Panc1 (cell line): Measurements from ENCODE around the gene TMEM141. TPM values are rescaled to one million over a fixed set of nuclear protein-coding genes. Genes with fewer than 3 reads are reported as not detected.
"Not testable (repeated sequence)": the region's sequence is repeated elsewhere in the genome, so short reads cannot be mapped to it uniquely, and the experiment has no call there.

Source experiments
- ATAC-seq: fragments of 200-7000 bp; cut with Tn5 transposase; 2 replicates; pipeline ENCODE4 v1.9.1; 2020; ENCODE audit warnings: mild to moderate bottlenecking, moderate library complexity
- BruUV-seq: library from RNA; stranded (reverse); fragments of 400-500 nt; replicated peaks from 2 replicates; lab custom pipeline; 2021; lab: Mats Ljungman, UMichigan
- CTCF ChIA-PET: fragments of 300-600 bp; sonication (Branson Sonifier 250); formaldehyde crosslinking; loops from one replicate; lab custom pipeline; 2022; ENCODE audit warnings: antibody characterized with exemption; lab: Charles Lee
- POLR2A ChIA-PET: fragments of 300-600 bp; sonication (Branson Sonifier 250); formaldehyde crosslinking; loops from one replicate; lab custom pipeline; 2022; ENCODE audit warnings: antibody characterized with exemption; lab: Charles Lee
- DNase-seq: peaks from one replicate; pipeline ENCODE4 v3.0.0-alpha.2; 2010; ENCODE audit warnings: low read depth, low spot score
- H3K27ac ChIP-seq: 2 replicates; pipeline ENCODE4 v1.5.1; 2011; ENCODE audit warnings: mild to moderate bottlenecking, low read length, inconsistent platforms
- H3K27me3 ChIP-seq: fragments of 200-500 bp; sonication (Bioruptor generic); 2 replicates; pipeline ENCODE4 v1.6.0; 2014; ENCODE audit warnings: low read length, inconsistent platforms; ENCODE audit not compliant: control insufficient read depth, insufficient read depth
- H3K36me3 ChIP-seq: fragments of 200-500 bp; sonication (Bioruptor generic); 2 replicates; pipeline ENCODE4 v1.5.1; 2014; ENCODE audit warnings: inconsistent platforms, mild to moderate bottlenecking, low read length, moderate library complexity; ENCODE audit not compliant: control insufficient read depth, insufficient read depth
- H3K4me1 ChIP-seq: 2 replicates; pipeline ENCODE4 v1.5.1; 2011; ENCODE audit warnings: inconsistent platforms, mild to moderate bottlenecking, low read length, moderate library complexity; ENCODE audit not compliant: control insufficient read depth, insufficient read depth
- H3K4me3 ChIP-seq, 2 experiments: 2 replicates each; pipeline ENCODE4 v1.5.1; 2011 to 2012; ENCODE audit warnings: low read depth in 2 of 2, low read length in 2 of 2, mild to moderate bottlenecking in 2 of 2, inconsistent platforms in 1 of 2, moderate library complexity in 1 of 2
- H3K9me3 ChIP-seq: fragments of 200-500 bp; sonication (Bioruptor generic); 2 replicates; pipeline ENCODE4 v1.5.1; 2014; ENCODE audit warnings: low read depth, mild to moderate bottlenecking, inconsistent platforms, low read length, moderate library complexity; ENCODE audit not compliant: control insufficient read depth, insufficient read depth
- POLR2AphosphoS5 ChIP-seq: IDR thresholded peaks from 2 replicates; pipeline ENCODE4 v1.6.1; 2012; ENCODE audit warnings: mild to moderate bottlenecking, low read depth, low read length, moderate library complexity
- SIN3A ChIP-seq: IDR thresholded peaks from 2 replicates; pipeline ENCODE4 v1.6.1; 2012; ENCODE audit warnings: low read depth, mild to moderate bottlenecking, low read length, moderate library complexity, borderline replicate concordance; ENCODE audit not compliant: insufficient read depth
- TCF7L2 ChIP-seq: IDR thresholded peaks from 2 replicates; pipeline ENCODE4 v1.6.1; 2011; ENCODE audit warnings: mild to moderate bottlenecking, low read depth, low read length, inconsistent platforms
- in situ Hi-C: cut with HindIII; loops from 2 replicates; pipeline ENCODE4 v1.10.0; 2016; ENCODE audit warnings: low sequenced_read_pairs, low pct_unique_long_range_greater_than_20kb
- intact Hi-C: fragments of 100-400 bp; cut with micrococcal nuclease; formaldehyde crosslinking; loops from one replicate; pipeline ENCODE4 v1.10.0; 2022; ENCODE audit not compliant: unreplicated experiment
- total RNA-seq: library from RNA; stranded (reverse); gene quantifications from one replicate; pipeline ENCODE4 v1.2.1, GENCODE V29; 2021; ENCODE audit not compliant: unreplicated experiment
- TF ChIP-seq, protein P1 (sequence below), 2 experiments: IDR thresholded peaks; 2 replicates each; pipeline ENCODE4 v1.6.1; 2011 to 2012; ENCODE audit warnings: low read depth in 2 of 2, control low read depth in 1 of 2, low read length in 1 of 2, mild to moderate bottlenecking in 1 of 2, moderate library complexity in 1 of 2; ENCODE audit not compliant: insufficient read depth in 1 of 2
- TF ChIP-seq, protein P2 (sequence below): fragments of 450-650 bp; IDR thresholded peaks from 2 replicates; pipeline ENCODE4 v1.5.1; 2017; ENCODE audit warnings: mild to moderate bottlenecking

Gene TMEM141
- total RNA-seq, 1 experiment from 2014 or later: 53.5 TPM

DNA sequence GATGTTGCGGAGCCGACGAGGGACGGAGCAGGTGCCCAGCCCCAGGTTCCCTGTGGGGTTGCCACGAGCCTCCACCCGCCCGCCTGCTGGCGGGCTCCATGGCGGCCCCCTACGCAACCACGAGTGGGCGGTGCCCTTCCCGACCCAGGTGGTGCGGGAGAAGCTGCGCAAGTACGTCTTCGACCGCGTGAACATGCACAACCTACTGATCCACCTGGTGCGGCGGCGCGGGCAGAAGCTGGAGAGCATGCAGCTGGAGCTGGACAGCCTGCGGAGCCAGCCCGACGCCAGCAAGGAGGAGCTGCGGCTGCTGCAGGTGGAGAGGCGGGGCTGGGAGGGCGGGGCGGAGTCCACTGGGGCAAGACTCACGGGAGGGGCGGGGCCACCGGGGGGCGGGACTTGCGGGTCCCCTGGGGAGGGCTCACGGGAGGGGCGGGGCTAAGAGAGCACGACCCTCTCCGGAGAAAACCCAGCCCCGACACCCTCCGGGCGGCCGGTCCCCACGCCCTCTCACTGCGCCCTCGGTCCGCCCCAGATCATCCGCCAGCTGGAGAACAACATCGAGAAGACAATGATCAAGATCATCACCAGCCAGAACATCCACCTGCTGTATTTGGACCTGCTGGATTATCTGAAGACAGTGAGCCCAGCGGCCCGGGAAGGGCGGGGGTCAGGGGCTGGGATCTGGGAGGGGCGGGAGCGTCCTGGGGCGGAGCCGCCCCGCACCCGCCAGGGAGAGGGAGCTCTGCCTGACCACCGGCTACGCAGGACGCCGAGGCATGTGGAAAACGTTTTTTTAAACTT is 8.9 kb downstream of the TMEM141 start:
- BruUV-seq: no TSS peak
- no peak overlapping the region; the same call in 1 of the 2 replicates for H3K27ac ChIP-seq
- H3K36me3 ChIP-seq: no peaks in the 10 kb centered on the region
- H3K4me3 ChIP-seq: peak overlapping the region; percentile 37 to 57
- intact Hi-C loops (no loop called here), in situ Hi-C loops (no loop called here)
- DNase-seq: no peak
- H3K27me3 ChIP-seq: no peaks in the 10 kb centered on the region
- H3K9me3 ChIP-seq: no peaks in the 10 kb centered on the region
- POLR2A ChIA-PET: interaction anchor here (0.6 to 1.0 kb wide), 3 partner anchors 10 to 35 kb away, joined by 3 to 13 read pairs (median 3); no protein-coding TSS in a partner anchor
- peaks cover 4% of the 10 kb centered on the region for H3K4me1 ChIP-seq
- ATAC-seq: peak; percentile 71
- no peak for TF ChIP-seq POLR2AphosphoS5
- TF ChIP-seq, protein P1, sequence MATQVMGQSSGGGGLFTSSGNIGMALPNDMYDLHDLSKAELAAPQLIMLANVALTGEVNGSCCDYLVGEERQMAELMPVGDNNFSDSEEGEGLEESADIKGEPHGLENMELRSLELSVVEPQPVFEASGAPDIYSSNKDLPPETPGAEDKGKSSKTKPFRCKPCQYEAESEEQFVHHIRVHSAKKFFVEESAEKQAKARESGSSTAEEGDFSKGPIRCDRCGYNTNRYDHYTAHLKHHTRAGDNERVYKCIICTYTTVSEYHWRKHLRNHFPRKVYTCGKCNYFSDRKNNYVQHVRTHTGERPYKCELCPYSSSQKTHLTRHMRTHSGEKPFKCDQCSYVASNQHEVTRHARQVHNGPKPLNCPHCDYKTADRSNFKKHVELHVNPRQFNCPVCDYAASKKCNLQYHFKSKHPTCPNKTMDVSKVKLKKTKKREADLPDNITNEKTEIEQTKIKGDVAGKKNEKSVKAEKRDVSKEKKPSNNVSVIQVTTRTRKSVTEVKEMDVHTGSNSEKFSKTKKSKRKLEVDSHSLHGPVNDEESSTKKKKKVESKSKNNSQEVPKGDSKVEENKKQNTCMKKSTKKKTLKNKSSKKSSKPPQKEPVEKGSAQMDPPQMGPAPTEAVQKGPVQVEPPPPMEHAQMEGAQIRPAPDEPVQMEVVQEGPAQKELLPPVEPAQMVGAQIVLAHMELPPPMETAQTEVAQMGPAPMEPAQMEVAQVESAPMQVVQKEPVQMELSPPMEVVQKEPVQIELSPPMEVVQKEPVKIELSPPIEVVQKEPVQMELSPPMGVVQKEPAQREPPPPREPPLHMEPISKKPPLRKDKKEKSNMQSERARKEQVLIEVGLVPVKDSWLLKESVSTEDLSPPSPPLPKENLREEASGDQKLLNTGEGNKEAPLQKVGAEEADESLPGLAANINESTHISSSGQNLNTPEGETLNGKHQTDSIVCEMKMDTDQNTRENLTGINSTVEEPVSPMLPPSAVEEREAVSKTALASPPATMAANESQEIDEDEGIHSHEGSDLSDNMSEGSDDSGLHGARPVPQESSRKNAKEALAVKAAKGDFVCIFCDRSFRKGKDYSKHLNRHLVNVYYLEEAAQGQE (IDR thresholded peaks at IDR 0.05; ENCODE audit: insufficient read depth in 1 of 2, low read depth in 2 of 2, low read length in 1 of 2): 0 out of 4 replicates have a peak, but pooled peaks of 1 of the 2 experiments have one; percentile 19
- CTCF ChIA-PET: interaction anchor here (0.7 kb wide), 1 partner anchor 255 kb away, joined by 4 read pairs; no protein-coding TSS in a partner anchor

DNA sequence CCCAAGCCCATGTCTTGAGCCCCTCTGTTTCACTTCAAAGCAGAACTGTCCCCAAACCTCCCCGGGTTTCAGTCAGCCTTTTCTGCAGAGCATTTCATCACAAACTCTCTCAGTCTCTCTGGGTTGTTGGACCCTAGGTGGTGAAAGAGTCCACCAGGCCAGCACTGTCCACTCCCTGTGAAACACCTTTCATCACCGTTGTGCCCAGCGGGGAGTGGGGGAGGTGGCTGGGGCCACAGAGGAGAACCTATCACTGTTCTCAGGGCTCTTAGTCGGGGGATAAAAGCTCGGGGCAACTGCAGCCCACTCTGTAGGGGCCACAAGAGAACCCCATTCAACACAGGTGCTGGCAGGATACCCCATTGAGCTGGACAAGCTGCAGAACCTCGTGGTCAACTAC is 11.2 kb downstream of the TMEM141 start:
- CTCF ChIA-PET: no interaction called here
- ATAC-seq: no peak
- in situ Hi-C loops: no loop called here

DNA sequence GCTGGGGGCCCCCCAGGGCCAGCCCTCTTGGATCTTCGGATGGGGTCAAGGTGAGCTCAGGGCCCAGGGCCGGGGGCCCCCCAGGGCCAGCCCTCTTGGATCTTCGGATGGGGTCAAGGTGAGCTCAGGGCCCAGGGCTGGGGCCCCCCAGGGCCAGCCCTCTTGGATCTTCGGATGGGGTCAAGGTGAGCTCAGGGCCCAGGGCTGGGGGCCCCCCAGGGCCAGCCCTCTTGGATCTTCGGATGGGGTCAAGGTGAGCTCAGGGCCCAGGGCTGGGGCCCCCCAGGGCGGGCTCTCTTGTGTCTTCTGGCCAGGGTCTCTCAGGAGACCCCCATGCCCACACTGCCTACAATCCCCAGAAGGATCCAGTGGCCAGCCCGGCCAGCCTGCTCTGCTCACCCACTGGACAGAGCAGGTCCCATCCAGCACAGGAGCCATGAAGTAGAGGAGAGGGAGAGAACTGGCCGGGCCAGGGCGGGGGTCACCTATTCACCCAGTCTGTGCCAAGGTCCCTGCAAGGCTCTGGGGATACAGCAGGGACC is 11.9 kb downstream of the TMEM141 start:
- H3K27me3 ChIP-seq, in situ Hi-C loops, DNase-seq, H3K36me3 ChIP-seq, H3K27ac ChIP-seq, intact Hi-C loops, CTCF ChIA-PET, POLR2A ChIA-PET, H3K4me3 ChIP-seq, ATAC-seq, H3K9me3 ChIP-seq, H3K4me1 ChIP-seq, BruUV-seq: not testable (repeated sequence)

More for the DNA sequence above, 11.2 kb downstream of the TMEM141 start:
- TF ChIP-seq, protein P1 (IDR thresholded peaks at IDR 0.05; ENCODE audit: insufficient read depth in 1 of 2, low read depth in 2 of 2, low read length in 1 of 2): no peak
- TF ChIP-seq POLR2AphosphoS5 (no peak), TCF7L2 (no peak), SIN3A (no peak)
- TF ChIP-seq, protein P2, sequence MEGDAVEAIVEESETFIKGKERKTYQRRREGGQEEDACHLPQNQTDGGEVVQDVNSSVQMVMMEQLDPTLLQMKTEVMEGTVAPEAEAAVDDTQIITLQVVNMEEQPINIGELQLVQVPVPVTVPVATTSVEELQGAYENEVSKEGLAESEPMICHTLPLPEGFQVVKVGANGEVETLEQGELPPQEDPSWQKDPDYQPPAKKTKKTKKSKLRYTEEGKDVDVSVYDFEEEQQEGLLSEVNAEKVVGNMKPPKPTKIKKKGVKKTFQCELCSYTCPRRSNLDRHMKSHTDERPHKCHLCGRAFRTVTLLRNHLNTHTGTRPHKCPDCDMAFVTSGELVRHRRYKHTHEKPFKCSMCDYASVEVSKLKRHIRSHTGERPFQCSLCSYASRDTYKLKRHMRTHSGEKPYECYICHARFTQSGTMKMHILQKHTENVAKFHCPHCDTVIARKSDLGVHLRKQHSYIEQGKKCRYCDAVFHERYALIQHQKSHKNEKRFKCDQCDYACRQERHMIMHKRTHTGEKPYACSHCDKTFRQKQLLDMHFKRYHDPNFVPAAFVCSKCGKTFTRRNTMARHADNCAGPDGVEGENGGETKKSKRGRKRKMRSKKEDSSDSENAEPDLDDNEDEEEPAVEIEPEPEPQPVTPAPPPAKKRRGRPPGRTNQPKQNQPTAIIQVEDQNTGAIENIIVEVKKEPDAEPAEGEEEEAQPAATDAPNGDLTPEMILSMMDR: no peak
- H3K36me3 ChIP-seq: no peaks in the 10 kb centered on the region
- peaks cover 5% of the 10 kb centered on the region; the same call in 1 of the 2 replicates for H3K4me1 ChIP-seq
- no peaks in the 10 kb centered on the region for H3K27me3 ChIP-seq
- DNase-seq: no peak
- BruUV-seq: no TSS peak
- POLR2A ChIA-PET: no interaction called here
- no peak overlapping the region for H3K4me3 ChIP-seq
- no peaks in the 10 kb centered on the region for H3K9me3 ChIP-seq
- intact Hi-C loops: no loop called here
- H3K27ac ChIP-seq: no peak overlapping the region
